Stimulated activated naive CD4-positive, alpha-beta T cell (primary cell): ENCODE results near the gene CDH12.
"Not testable (repeated sequence)": the region's sequence is repeated elsewhere in the genome, so short reads cannot be mapped to it uniquely, and the experiment has no call there.

ENCODE experiments used
- DNase-seq, 6 experiments: peaks; one replicate each; lab custom pipeline; 2025; lab: John Stamatoyannopoulos, UW

CDH12 gene

GRCh38 chr5:22432905-22433304 is 420.2 kb downstream of the CDH12 start:
- DNase-seq: no peak

GRCh38 chr5:22431840-22432239 is 421.3 kb downstream of the CDH12 start:
- no peak for DNase-seq

DNA sequence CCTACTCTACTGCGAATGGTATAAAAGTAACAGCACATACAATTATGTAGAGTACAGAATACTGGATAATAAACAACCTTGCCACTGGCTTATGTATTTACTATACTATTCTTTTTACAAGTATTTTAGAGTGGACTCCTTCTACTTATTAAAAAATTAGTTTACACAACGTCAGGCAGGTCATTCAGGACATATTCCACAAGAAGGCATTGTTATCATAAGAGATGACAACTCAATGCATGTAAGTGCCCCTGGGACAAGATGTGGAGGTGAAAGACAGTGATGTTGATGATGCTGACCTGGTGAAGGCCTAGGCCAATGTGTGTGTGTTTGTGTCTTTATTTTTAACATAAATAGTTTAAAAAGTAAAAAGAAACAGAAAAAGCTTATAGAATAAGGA is 421.7 kb downstream of the CDH12 start:
- no peak for DNase-seq

DNA sequence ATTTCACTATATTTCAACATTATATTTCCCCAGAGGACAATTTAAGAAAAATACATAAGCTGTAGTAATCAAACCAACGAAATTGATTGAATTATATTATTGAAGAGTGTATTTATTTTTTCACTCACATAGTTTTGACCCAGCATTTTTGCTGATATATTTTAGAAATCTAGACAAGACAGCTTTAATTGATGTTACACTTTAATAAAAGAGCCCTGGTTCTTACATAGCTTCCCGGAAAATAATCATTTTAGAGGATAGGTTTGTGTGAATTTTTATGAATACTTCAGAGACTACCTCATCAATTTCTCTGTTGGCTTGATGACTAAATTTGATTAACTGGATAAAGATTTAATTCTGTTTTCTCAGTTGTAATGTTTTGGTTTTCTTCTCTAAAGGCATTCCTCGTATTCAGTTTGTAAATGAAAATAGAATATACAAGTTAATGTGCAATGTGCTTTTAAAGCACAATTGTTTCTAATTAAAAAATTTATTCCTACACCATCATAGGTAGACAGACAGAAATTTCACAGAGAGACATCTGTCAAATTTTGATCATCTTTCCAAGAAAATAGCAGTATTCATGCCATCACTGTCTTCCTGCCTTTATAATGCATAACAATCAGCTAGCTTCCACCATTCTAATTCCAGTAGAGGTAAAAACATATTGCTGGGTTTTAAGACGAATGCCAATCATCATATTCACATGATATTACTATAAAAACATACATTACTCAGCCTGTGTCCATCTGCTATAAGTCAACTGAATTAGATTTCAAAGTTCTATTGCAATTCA is 441.4 kb downstream of the CDH12 start:
- DNase-seq: no peak

- DNase-seq: no peak
Measured at GRCh38 chr5:22391956-22392355, 461.2 kb downstream of the CDH12 start.

DNA sequence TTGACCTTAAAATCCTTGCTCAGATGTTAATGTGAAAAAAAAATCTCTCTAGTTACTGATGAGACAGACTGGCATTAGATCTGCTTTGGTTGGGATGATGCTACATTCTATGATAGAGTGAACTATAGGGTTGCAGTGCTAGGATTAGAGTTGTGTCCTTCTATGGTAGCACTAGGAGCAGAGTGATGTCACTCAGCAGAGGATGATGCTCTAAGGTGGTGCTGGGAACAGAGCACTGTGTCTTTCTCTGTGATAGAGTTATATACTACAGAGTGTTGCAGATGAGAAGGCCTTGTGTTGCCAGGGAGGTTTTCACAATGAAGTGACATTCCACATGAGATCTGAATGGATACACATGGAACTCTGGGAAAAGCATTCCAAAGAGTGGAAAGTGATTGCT is 462.3 kb downstream of the CDH12 start:
- DNase-seq: no peak

DNA sequence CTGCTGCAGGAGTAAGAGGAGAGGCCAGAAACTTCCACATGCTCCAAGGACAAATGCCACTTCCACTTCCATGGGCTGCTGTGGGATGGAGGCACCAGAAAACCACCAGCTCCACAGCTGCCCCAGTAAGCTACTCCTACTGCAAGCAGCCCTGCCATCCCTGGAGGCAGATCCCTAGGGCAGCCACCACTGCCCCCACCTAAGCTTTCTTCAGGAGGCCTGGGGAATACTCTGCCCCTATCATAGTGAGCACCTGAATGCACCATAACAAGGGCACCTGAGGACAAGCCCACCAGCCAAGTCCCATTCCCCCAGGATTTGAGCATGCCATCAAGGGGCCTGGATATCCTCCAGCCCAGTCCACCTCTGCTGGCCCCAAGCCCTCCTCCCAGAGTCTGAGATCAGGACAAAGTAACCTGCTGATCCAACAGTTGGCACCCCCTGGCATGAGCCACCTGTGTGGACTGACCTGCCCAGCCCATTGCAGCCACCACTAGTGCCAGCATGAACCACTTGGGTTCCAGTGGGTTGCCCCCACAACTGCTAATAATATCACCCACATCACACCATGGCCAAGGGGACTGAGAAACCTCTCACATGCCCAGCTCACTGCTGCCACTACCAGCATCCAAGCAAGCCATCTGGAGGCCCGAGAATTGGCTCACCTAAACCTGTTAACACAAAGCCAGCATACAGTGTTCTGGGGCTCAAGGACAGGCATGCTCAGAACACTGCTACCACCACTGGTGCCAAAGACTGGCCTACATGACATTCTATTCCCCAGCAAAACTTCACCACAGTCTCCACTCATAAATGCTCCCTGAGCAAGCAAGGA is 480.1 kb downstream of the CDH12 start:
- DNase-seq: no peak

DNA sequence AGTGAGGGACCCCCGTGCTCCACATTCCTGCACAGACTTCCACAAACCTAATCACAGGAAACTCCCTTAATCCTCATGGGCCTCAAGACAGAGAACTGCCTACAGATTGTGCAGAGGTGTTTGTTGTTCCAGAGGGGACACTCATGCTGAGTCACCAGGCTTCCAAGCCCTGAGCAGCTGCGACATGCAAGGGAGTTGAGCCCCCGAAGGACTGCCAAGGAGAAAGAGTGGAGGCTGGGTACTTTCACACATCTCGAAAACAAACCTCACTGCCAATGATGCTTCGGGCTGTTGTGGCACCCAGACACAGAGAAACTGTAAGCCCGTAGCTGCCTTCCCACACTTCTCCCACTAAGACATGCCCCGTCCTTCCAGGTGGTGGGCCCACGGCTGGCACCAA is 480.8 kb downstream of the CDH12 start:
- DNase-seq: no peak

GRCh38 chr5:22354956-22355355 is 498.2 kb downstream of the CDH12 start:
- DNase-seq: no peak

DNA sequence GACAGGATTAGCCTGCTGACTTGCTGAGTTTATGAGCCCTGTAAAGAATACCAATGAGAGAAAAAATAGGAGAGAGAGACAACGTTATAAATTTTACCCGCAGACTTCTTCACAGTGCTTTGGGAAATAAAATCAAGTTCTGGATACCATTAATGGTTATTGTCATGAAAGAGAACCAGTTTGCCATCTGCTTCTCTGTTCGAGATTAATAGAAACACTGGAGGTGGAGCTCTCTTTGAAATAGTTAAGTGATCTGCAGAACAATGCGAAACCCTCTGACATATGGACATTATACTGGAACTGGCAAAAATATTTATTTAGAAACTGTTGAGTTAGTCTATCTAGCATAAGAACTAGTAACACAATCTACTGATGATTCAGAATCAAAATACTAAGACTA is 500.7 kb downstream of the CDH12 start:
- DNase-seq: no peak

DNA sequence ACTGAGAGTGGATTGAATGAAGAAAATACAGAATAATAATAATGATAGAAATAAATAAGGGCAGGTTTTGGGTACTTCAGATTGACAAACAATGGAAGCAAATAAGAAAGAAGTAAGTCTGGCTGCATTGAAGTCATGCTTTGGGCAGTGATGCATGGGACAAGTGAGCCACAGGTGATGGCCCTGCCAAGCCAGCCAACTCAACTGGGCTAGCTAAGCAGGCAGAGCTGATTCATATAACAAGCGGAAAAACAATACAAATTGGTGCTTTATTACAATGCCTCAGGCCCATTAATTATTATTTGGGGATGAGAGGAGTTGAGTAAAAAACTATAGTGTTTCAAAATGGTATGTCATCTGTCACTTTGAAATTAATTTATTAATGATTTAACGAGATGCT is 502.0 kb downstream of the CDH12 start:
- DNase-seq: no peak

- DNase-seq: no peak
Measured at GRCh38 chr5:22348027-22348426, 505.1 kb downstream of the CDH12 start.

DNA sequence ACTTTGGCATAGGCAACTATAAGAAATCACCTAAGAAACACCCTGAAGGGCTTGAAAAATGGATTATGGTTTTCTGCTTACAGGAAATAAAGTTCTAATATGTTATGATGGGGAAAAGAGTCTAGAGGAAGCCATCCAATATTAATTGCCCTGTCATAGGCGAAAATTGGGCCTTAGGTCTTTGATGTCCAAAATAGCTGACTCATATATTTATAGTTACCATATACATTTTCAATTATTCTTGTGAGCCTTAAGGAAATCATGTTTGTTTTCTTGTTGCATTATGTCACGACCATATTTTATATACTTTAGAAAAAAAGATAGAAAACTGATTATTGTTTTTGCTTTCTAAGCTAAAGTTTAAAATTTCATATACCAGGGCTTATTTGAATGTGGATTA is 509.1 kb downstream of the CDH12 start:
- DNase-seq: no peak

- DNase-seq: no peak
Measured at GRCh38 chr5:22341406-22341805, 511.7 kb downstream of the CDH12 start.

GRCh38 chr5:22332949-22333348 is 520.2 kb downstream of the CDH12 start:
- DNase-seq: not testable (repeated sequence)

- no peak for DNase-seq
Measured at GRCh38 chr5:22329683-22330082, 523.5 kb downstream of the CDH12 start.

GRCh38 chr5:22319798-22320197 is 533.3 kb downstream of the CDH12 start:
- DNase-seq: no peak

DNA sequence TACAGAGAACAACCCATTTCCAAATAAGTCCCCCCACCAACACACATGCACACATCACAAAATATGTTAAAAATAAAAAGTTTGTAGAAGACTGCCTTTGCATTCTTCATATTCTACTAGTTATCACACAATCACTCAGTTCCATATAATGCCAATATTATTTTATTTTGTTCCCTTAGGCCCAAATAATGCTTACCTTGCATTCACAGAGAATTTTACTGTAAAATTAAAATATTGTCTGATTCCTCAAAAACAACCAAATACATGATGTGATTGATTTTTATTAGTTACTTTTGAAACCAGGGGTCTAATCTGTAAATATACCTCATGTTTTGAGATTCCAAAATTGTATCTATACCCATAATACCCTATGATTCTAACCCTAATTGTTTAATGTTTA is 536.9 kb downstream of the CDH12 start:
- DNase-seq: no peak

DNA sequence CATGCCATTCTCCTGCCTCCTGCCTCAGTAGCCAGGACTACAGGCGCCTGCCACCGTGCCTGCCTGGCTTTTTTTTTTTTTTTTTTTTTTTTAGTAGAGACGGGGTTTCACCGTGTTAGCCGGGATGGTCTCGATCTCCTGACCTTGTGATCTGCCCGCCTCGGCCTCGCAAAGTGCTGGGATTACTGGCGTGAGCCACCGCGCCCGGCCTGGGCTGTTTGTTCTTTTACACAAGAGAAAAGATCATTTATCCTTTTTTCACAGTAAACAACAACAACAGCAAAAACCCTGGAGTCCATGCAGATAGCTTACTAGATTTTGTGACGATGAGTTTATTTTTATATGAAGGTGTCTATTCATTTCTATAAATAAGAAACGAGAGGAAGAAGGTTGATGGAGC is 538.1 kb downstream of the CDH12 start:
- not testable (repeated sequence) for DNase-seq

DNA sequence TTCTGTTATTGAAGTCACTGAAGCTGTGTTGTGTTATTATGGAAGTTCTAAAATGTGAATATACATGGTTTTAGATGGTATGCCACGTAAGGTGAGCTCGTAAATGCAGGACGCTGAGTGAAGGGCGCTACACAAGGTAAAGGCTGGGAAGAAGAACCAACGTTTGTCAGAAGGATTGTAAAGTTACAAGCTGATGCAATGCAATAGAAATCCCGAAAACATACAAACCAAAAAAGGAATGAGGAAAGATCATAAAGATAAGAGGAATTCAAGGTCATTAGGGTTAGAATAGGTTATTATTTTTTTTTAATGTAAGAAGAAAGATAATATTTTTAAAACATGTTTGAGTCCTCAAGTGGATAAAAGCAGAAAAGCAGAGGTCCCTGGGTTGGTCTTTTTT is 538.6 kb downstream of the CDH12 start:
- no peak for DNase-seq

GRCh38 chr5:22306011-22306410 is 547.1 kb downstream of the CDH12 start:
- DNase-seq: no peak

DNA sequence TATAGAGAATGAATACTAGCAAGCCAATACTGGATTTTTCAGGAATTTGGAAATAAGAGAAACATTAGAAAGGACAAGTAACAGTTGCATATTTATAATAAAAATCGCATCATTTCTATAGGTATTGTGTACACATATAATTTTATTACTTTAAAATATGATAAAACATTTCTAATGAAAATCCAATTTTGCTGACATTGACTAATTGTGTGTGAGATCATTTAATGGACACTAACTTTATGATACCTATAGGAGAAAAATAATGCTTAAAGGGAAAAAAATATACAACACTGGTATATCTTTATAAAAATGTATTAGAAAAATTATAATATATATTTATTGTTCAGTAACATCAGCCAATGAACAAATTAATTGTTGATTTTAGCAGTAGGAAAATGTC is 557.3 kb downstream of the CDH12 start:
- DNase-seq: no peak

DNA sequence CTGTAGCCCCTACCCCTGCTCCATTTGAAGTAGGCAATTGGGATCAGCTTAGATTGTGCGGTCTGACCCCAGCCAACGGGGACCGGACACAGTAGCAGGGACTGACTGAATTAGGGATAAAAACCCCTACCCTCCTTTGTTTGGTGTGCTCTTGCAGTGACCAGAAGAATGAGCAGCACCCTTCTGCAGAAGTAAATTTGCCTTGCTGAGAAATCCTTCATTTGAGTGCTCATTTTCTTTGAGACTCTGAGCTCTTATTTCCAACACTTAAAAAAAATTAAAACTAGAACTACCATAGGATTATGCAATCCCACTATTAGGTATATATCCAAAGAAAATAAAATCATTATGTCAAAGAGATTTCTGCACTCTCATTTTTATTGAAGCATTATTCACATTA is 560.0 kb downstream of the CDH12 start:
- DNase-seq: no peak
